Ascending aorta (tissue), 2 donors: ENCODE measurements around the gene SOAT2. TPM values are rescaled to one million over a fixed set of nuclear protein-coding genes. Genes with fewer than 3 reads are reported as not detected.

Experiments
- DNase-seq, 2 donors: peaks; one replicate each; pipeline ENCODE4 v3.0.0-alpha.2; 2019; ENCODE audit warnings: low spot score in 2 of 2
- H3K27ac ChIP-seq, 2 donors: fragments of 200-600 bp; sonication (generic); one replicate each; pipeline ENCODE4 v1.5.1; 2016 to 2017; ENCODE audit warnings: mild to moderate bottlenecking in 1 of 2
- H3K27me3 ChIP-seq: fragments of 200-600 bp; sonication (generic); one replicate; pipeline ENCODE4 v1.5.1; 2017
- H3K36me3 ChIP-seq, 2 donors: fragments of 200-600 bp; sonication (generic); one replicate each; pipeline ENCODE4 v1.5.1; 2016
- H3K4me1 ChIP-seq, 2 donors: fragments of 200-600 bp; sonication (generic); one replicate each; pipeline ENCODE4 v1.5.1; 2016 to 2017; ENCODE audit warnings: mild to moderate bottlenecking in 1 of 2
- H3K4me3 ChIP-seq, 2 donors: fragments of 200-600 bp; sonication (generic); one replicate each; pipeline ENCODE4 v1.5.1; 2016 to 2017; ENCODE audit warnings: mild to moderate bottlenecking in 1 of 2
- H3K9me3 ChIP-seq, 2 donors: fragments of 200-600 bp; sonication (generic); one replicate each; pipeline ENCODE4 v1.5.1; 2016
- CTCF ChIP-seq, 3 experiments: fragments of 200-600 bp in 2 of 3; fragments of 450-650 bp in 1 of 3; sonication (generic) in 2 of 3; IDR thresholded peaks; one replicate each; pipeline ENCODE4 v1.5.1; 2016 to 2019; ENCODE audit warnings: antibody characterized with exemption in 3 of 3, mild to moderate bottlenecking in 1 of 3, moderate library complexity in 1 of 3
- intact Hi-C: fragments of 100-400 bp; cut with DNase I; formaldehyde crosslinking; loops from one replicate; pipeline ENCODE4 v1.15.1; 2023
- total RNA-seq: library from RNA; depleted of rRNA; stranded (reverse); fragments of >200 nt; gene quantifications from one replicate; pipeline ENCODE4 v1.1.0, GENCODE V29; 2016

Gene SOAT2
- total RNA-seq, 1 donor from 2014 or later: not detected

DNA sequence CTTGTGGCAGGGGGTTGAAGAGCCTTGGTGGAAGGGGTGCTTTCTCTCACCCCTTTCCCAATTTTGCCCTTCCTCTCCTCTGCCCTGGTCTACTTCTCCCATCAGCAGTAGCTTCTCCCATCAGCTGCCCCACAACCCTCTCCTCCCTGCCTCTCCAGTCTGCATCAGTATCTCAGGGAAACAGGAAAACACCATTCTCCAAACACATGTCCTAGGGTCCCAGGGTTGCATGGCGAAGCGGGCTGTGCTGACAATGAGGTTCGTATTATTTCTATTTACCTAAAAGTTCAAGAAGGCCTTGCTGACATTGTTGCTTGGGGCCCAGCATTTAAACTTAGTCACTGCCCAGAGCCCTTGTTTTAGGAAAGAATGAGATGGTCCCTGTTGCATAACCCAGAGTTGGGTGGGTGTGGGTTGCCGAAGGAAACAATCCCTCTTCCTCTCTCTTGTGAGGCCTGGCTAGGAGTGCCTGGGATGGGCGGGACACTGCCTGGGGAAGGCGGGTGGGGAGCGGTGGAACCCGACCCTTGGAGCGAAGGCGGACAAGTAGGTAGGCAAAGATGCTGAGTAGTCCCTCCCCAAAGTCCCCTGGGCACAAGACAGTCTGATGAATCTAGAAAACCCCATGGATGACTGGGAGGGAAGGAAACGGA, 7.1 kb upstream of the SOAT2 start:
- Histone ChIP-seq H3K9me3 (no peaks in the 10 kb centered on the region), H3K36me3 (peaks cover 9% of the 10 kb centered on the region in 2 donors), H3K27me3 (no peaks in the 10 kb centered on the region), H3K4me1 (peaks cover 0 to 22% of the 10 kb centered on the region in 2 donors), H3K27ac (peak overlapping the region; percentile 97), H3K4me3 (peak overlapping the region; percentile 85 to 86)
- intact Hi-C loops: loop anchor here (5.0 kb wide), 1 partner anchor 61 kb away; no protein-coding TSS in a partner anchor
- peak; percentile 33 to 94 for DNase-seq
- no peak for TF ChIP-seq CTCF (IDR thresholded peaks at IDR 0.05)

GRCh38 chr12:53096759-53097158, 6.5 kb upstream of the SOAT2 start:
- H3K4me1 ChIP-seq: peaks cover 0 to 22% of the 10 kb centered on the region in 2 donors
- no peak for DNase-seq
- no peaks in the 10 kb centered on the region for H3K9me3 ChIP-seq
- intact Hi-C loops: loop anchor here (5.0 kb wide), 1 partner anchor 61 kb away; no protein-coding TSS in a partner anchor
- H3K27me3 ChIP-seq: no peaks in the 10 kb centered on the region
- H3K27ac ChIP-seq: peak overlapping the region; percentile 97
- peaks cover 15% of the 10 kb centered on the region in 2 donors for H3K36me3 ChIP-seq
- TF ChIP-seq CTCF (IDR thresholded peaks at IDR 0.05): no peak
- H3K4me3 ChIP-seq: peak overlapping the region; percentile 85 to 86

DNA sequence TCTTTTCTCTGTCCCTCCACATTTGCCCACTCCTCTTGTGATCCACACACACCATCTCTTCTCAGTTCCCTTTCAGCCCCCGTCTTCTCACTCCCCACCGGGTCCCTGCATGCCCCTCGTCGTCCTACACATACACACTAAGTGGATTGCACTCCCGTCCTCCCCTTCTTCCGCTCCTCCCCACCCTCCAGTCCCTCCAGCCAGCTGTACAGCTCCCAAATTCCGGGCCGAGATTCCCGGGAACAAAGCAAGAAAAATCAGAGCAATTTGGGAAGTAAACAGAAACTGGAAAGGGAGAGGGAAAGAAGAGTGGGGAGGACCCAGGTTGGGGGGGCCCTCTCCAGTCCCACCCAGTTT, 6.1 kb upstream of the SOAT2 start:
- DNase-seq: no peak
- Histone ChIP-seq H3K4me3 (peak overlapping the region; percentile 85 to 86), H3K9me3 (no peaks in the 10 kb centered on the region), H3K27me3 (no peaks in the 10 kb centered on the region), H3K27ac (peak overlapping the region; percentile 97), H3K4me1 (peaks cover 0 to 22% of the 10 kb centered on the region in 2 donors), H3K36me3 (peaks cover 19% of the 10 kb centered on the region in 2 donors)
- intact Hi-C loops: loop anchor here (5.0 kb wide), 1 partner anchor 60 kb away; no protein-coding TSS in a partner anchor
- no peak for TF ChIP-seq CTCF (IDR thresholded peaks at IDR 0.05)

DNA sequence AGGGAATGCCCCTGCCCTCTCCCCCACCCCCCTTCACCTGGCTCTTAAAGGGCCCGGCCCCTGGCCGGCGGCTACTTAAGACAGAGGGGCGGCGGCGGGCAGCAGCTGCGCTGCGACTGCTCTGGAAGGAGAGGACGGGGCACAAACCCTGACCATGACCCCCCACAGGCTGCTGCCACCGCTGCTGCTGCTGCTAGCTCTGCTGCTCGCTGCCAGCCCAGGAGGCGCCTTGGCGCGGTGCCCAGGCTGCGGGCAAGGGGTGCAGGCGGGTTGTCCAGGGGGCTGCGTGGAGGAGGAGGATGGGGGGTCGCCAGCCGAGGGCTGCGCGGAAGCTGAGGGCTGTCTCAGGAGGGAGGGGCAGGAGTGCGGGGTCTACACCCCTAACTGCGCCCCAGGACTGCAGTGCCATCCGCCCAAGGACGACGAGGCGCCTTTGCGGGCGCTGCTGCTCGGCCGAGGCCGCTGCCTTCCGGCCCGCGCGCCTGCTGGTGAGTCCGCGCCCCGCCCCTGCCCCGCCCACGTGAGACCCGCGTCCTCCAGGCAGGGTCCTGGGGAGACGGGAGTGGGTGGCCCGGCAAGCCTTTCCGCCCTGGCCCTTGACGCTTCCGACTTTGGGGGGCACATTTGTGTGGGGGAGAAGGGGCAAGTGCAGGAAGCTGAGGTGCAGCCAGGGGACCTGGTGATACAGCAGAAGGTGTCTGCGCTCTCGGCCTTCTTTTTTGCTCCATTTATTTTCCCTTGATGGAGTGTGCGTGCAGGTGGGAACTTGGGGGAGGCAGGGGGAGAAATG, 5.5 kb upstream of the SOAT2 start, which contains the start of gene IGFBP6:
Gene IGFBP6, plus strand, starts transcription at position 104 of the 790 bp plus-strand sequence. Its CDS starts 51 bp downstream, at position 155.
- peak in 2 of 3 experiments; percentile 6 to 20 for TF ChIP-seq CTCF (IDR thresholded peaks at IDR 0.05)
- DNase-seq: peak in 1 of 2 donors; percentile 89
- H3K9me3 ChIP-seq: no peaks in the 10 kb centered on the region
- intact Hi-C loops: loop anchor here (1.0 to 5.0 kb wide), 4 partner anchors 18 to 83 kb away; partner anchors contain the start of genes CSAD, SPRYD3 and ZNF740
- peak within 1 kb of the TSS; percentile 85 to 86 for H3K4me3 ChIP-seq
- peaks cover 21 to 24% of the 10 kb centered on the region in 2 donors for H3K36me3 ChIP-seq
- H3K4me1 ChIP-seq: peaks cover 0 to 22% of the 10 kb centered on the region in 2 donors
- no peaks in the 10 kb centered on the region for H3K27me3 ChIP-seq
- peak within 1 kb of the TSS; percentile 97 for H3K27ac ChIP-seq

DNA sequence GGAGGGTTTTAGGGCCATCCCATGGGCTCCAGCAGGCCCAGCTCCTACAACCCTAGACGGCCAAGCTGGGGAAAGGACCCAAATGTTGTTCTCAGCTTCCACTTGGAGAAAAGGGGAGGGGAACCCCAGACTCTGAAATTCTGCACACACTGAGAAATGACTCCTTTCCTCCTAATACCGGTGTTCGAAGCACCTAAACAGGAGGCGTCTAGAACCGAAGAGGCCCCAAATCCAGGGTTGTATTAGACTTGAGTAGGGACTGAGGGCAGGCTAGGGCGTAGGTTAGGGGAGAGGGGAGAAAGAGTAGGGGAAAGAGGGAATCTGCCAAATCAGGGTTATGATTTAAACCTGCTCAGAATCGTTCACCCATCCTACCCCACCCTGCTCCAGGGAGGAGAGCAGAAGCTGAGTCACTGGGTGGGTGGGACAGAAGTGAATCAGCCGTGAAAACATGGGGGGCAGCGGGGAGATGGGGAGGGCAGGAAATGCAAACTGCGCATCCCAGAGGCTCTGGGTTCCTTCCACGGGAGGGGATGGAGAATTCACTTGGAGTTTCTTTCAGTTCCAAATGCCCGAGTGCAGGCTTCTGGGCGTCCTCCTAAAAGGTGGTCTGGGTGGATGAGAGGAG, 4.8 kb upstream of the SOAT2 start:
- intact Hi-C loops: loop anchor here (1.0 to 5.0 kb wide), 4 partner anchors 19 to 82 kb away; partner anchors contain the start of genes CSAD, SPRYD3 and ZNF740
- H3K4me1 ChIP-seq: peaks cover 0 to 22% of the 10 kb centered on the region in 2 donors
- H3K4me3 ChIP-seq: peak overlapping the region; percentile 85 to 86
- no peaks in the 10 kb centered on the region for H3K27me3 ChIP-seq
- peak in 1 of 2 donors; percentile 85 for DNase-seq
- H3K9me3 ChIP-seq: no peaks in the 10 kb centered on the region
- TF ChIP-seq CTCF (IDR thresholded peaks at IDR 0.05): no peak
- H3K27ac ChIP-seq: peak overlapping the region; percentile 97
- peaks cover 21 to 27% of the 10 kb centered on the region in 2 donors for H3K36me3 ChIP-seq
